ENCODE results near the gene CDNF. TPM values are rescaled to one million over a fixed set of nuclear protein-coding genes. Genes with fewer than 3 reads are reported as not detected.
"Not testable (repeated sequence)": the region's sequence is repeated elsewhere in the genome, so short reads cannot be mapped to it uniquely, and the experiment has no call there.

The CDNF gene
- total RNA-seq, 2 donors from 2014 or later, result 15.8 to 18.4 TPM

DNA sequence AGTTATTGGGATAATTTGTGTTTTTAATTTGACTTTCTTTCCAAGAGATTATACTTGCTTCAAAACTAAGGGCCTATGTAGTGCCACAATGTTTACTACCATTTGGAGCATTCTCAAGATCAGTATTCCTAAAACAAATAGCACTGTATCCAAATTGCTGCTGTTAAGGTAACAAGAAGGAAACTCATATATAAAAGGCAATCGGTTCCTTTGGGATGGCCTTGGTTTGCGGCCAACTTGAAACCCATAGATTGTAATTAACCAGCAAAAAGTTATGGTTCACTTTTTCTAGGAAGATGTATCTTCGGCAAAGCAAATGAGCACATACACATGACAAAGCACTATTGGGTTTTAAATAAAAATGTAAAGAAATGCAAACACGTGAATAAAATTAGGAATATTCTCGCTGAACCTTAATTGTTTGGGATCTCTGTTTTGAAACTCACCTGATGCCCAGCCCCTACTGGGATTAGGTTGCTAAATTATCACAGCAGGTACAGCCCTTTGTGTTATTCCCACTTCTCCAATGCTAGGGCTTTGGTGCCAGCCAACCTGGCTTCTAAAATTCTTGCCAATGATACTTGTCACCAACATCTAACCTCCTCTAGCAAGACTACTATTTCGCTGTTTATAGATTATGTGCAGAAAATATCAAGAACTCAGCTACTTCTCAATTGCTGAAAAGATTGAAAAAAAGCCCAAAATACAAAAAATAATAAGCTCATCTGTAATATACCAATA is 16.0 kb downstream of the CDNF start:
- no peaks in the 10 kb centered on the region for H3K27me3 ChIP-seq (replicated peaks; ENCODE audit: insufficient read depth)
- DNase-seq (ENCODE audit: low spot score), result no peak
- no peak for TF ChIP-seq POLR2A (IDR thresholded peaks at IDR 0.05)
- TF ChIP-seq, protein P1, sequence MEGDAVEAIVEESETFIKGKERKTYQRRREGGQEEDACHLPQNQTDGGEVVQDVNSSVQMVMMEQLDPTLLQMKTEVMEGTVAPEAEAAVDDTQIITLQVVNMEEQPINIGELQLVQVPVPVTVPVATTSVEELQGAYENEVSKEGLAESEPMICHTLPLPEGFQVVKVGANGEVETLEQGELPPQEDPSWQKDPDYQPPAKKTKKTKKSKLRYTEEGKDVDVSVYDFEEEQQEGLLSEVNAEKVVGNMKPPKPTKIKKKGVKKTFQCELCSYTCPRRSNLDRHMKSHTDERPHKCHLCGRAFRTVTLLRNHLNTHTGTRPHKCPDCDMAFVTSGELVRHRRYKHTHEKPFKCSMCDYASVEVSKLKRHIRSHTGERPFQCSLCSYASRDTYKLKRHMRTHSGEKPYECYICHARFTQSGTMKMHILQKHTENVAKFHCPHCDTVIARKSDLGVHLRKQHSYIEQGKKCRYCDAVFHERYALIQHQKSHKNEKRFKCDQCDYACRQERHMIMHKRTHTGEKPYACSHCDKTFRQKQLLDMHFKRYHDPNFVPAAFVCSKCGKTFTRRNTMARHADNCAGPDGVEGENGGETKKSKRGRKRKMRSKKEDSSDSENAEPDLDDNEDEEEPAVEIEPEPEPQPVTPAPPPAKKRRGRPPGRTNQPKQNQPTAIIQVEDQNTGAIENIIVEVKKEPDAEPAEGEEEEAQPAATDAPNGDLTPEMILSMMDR (IDR thresholded peaks at IDR 0.05), result no peak
- no peak for TF ChIP-seq POLR2AphosphoS5 (IDR thresholded peaks at IDR 0.05)
- H3K4me3 ChIP-seq, result no peak overlapping the region
- H3K9me3 ChIP-seq, result no peaks in the 10 kb centered on the region
- H3K4me1 ChIP-seq (replicated peaks), result no peaks in the 10 kb centered on the region
- WGBS, result 80% methylated on average over 6 of the region's 6 CpGs
- no peaks in the 10 kb centered on the region for H3K36me3 ChIP-seq
- intact Hi-C loops (cut with DNase I), result loop anchor here (2.0 kb wide), 1 partner anchor 323 kb away; no protein-coding TSS in a partner anchor
- H3K27ac ChIP-seq, result no peak overlapping the region

DNA sequence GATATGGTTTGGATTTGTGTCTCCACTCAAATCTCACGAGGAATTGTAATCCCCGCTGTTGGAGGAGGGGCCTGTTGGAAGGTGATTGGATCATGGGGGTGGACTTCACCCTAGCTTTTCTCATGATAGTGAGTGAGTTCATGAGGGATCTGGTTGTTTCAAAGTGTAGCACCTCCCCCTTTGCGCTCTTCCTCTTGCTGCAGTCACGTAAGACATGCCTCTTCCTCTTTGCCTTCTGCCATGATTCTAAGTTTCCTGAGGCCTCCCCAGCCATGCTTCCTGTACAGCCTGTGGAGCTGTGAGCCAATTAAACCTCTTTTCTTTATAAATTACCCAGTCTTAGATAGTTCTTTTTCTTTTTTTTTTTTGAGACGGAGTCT is 17.1 kb downstream of the CDNF start:
- Histone ChIP-seq H3K27me3 (replicated peaks; ENCODE audit: insufficient read depth) (no peaks in the 10 kb centered on the region), H3K27ac (no peak overlapping the region), H3K36me3 (no peaks in the 10 kb centered on the region), H3K9me3 (no peaks in the 10 kb centered on the region), H3K4me3 (no peak overlapping the region), H3K4me1 (replicated peaks) (no peaks in the 10 kb centered on the region)
- 93% methylated on average over 5 of the region's 5 CpGs for WGBS
- no peak for DNase-seq (ENCODE audit: low spot score)
- intact Hi-C loops (cut with DNase I), result no loop called here
- TF ChIP-seq, protein P1 (IDR thresholded peaks at IDR 0.05), result no peak
- no peak for TF ChIP-seq POLR2A (IDR thresholded peaks at IDR 0.05)
- TF ChIP-seq POLR2AphosphoS5 (IDR thresholded peaks at IDR 0.05), result no peak

DNA sequence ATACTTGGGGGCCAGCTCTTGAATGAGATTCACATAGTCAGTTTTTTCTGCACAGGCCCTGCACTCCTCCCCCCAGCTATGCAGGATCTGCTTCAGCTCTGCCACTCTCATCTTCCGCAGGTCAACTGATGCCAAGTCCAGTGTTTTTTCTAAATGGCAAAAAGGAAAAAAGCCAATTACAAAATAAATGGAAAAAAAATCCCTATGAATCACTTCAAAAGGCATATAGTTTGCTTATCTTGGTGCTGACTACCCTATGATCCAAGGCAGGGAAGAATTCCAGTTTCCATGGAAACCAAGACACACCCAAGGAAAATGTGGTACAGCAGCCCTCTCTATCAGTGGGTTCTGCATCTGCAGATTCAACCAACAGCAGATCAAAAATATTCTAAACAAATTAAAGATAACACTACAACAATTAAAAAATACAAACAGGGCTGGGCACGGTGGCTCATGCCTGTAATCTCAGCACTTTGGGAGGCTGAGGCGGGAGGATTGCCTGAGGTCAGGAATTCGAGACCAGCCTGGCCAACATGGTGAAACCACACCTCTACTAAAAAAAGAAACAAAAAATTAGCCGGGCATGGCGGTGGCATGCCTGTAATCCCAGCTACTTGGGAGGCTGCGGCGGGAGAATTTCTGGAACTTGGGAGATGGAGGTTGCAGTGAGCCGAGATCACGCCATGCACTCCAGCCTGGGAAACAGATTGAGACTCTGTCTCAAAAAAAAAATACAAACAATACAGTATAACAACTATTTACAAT is 17.6 kb downstream of the CDNF start:
- Histone ChIP-seq H3K4me1 (replicated peaks) (no peaks in the 10 kb centered on the region), H3K4me3 (no peak overlapping the region), H3K27me3 (replicated peaks; ENCODE audit: insufficient read depth) (no peaks in the 10 kb centered on the region), H3K36me3 (no peaks in the 10 kb centered on the region), H3K9me3 (no peaks in the 10 kb centered on the region), H3K27ac (no peak overlapping the region)
- no peak for DNase-seq (ENCODE audit: low spot score)
- WGBS, result 93% methylated on average over 10 of the region's 10 CpGs
- TF ChIP-seq POLR2A (IDR thresholded peaks at IDR 0.05), result no peak
- TF ChIP-seq, protein P1 (IDR thresholded peaks at IDR 0.05), result no peak
- TF ChIP-seq POLR2AphosphoS5 (IDR thresholded peaks at IDR 0.05), result no peak
- intact Hi-C loops (cut with DNase I), result no loop called here

DNA sequence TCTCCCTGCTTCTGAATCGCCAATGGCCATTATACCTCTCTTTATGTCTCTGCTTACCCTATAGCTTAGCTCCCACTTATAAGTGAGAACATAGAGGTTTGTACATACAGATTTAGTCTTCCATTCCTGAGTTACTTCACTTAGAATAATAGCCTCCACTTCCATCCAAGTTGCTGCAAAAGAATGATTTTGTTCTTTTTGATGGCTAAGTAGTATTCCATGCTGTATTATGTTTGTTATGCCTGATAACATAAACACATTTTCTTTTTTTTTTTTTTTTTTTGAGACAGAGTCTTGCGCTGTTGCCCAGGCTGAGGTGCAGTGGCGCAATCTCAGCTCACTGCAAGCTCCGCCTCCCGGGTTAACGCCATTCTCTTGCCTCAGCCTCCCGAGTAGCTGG is 21.1 kb downstream of the CDNF start:
- intact Hi-C loops (cut with DNase I); H3K27ac ChIP-seq; H3K4me3 ChIP-seq; H3K36me3 ChIP-seq; H3K27me3 ChIP-seq (replicated peaks; ENCODE audit: insufficient read depth); H3K4me1 ChIP-seq (replicated peaks); DNase-seq (ENCODE audit: low spot score); H3K9me3 ChIP-seq: not testable (repeated sequence)
- 99% methylated on average over 7 of the region's 7 CpGs for WGBS

DNA sequence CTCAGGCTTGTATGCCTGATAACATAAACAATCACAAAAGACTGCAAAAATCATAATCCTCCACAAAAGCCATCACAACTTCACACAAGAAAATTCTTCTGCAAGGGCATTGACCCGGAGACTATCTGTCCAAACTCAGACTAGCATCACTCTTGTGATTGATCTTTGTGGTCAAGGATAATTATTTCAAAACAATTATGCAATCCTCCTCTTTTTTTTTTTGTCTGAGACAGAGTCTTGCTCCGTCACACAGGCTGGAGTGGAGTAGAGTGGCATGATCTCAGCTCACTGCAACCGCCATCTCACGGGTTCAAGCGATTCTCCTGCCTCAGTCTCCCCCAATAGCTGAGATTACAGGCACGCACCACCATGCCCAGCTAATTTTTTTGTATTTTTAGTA is 22.2 kb downstream of the CDNF start:
- no peak for DNase-seq (ENCODE audit: low spot score)
- Histone ChIP-seq H3K4me1 (replicated peaks) (no peaks in the 10 kb centered on the region), H3K27ac (no peak overlapping the region), H3K36me3 (no peaks in the 10 kb centered on the region), H3K4me3 (no peak overlapping the region), H3K27me3 (replicated peaks; ENCODE audit: insufficient read depth) (no peaks in the 10 kb centered on the region), H3K9me3 (no peaks in the 10 kb centered on the region)
- TF ChIP-seq, protein P1 (IDR thresholded peaks at IDR 0.05), result no peak
- no peak for TF ChIP-seq POLR2AphosphoS5 (IDR thresholded peaks at IDR 0.05)
- no peak for TF ChIP-seq POLR2A (IDR thresholded peaks at IDR 0.05)
- intact Hi-C loops (cut with DNase I), result no loop called here
- 93% methylated on average over 6 of the region's 6 CpGs for WGBS
